Transverse colon (tissue), 4 donors: ENCODE measurements around the gene GLIPR1. TPM values are rescaled to one million over a fixed set of nuclear protein-coding genes. Genes with fewer than 3 reads are reported as not detected.
"Not testable (repeated sequence)": the region's sequence is repeated elsewhere in the genome, so short reads cannot be mapped to it uniquely, and the experiment has no call there.

ENCODE experiments used
- DNase-seq: peaks from one replicate; pipeline ENCODE4 v3.0.0-alpha.2; 2019
- H3K27ac ChIP-seq, 4 donors: fragments of 200-600 bp; sonication (generic); 2 replicates each; pipeline ENCODE4 v1.5.1; 2016 to 2018; ENCODE audit warnings: inconsistent platforms in 4 of 4
- H3K27me3 ChIP-seq: fragments of 200-600 bp; sonication (generic); 2 replicates; pipeline ENCODE4 v1.5.1; 2017; ENCODE audit warnings: inconsistent platforms
- H3K36me3 ChIP-seq, 4 donors: fragments of 200-600 bp; sonication (generic); 2 replicates each; pipeline ENCODE4 v1.5.1; 2017 to 2019; ENCODE audit warnings: inconsistent platforms in 4 of 4
- H3K4me1 ChIP-seq, 4 donors: fragments of 200-600 bp; sonication (generic); 2 replicates each; pipeline ENCODE4 v1.5.1; 2017 to 2020; ENCODE audit warnings: inconsistent platforms in 4 of 4
- H3K4me3 ChIP-seq, 4 donors: fragments of 200-600 bp; sonication (generic); 1 replicate in 1 of 4; 2 replicates in 3 of 4; pipeline versions ENCODE4 v1.5.1 to v1.6.1; 2017 to 2019; ENCODE audit warnings: inconsistent platforms in 4 of 4
- H3K9me3 ChIP-seq, 2 donors: fragments of 200-600 bp; sonication (generic); 2 replicates each; pipeline ENCODE4 v1.5.1; 2017 to 2019; ENCODE audit warnings: inconsistent platforms in 2 of 2
- EP300 ChIP-seq: sonication (generic); formaldehyde crosslinking; IDR thresholded peaks from one replicate; pipeline ENCODE4 v1.6.1; 2017; ENCODE audit warnings: antibody characterized with exemption, low read depth
- POLR2A ChIP-seq: fragments of 450-650 bp; IDR thresholded peaks from one replicate; pipeline ENCODE4 v1.6.1; 2016; ENCODE audit warnings: antibody characterized with exemption, mild to moderate bottlenecking, moderate library complexity
- POLR2AphosphoS5 ChIP-seq, 3 donors: sonication (generic); formaldehyde crosslinking; IDR thresholded peaks; one replicate each; pipeline ENCODE4 v1.6.1; 2016; ENCODE audit warnings: antibody characterized with exemption in 3 of 3
- WGBS, 2 donors: methylation state at CpG; one replicate each; pipeline ENCODE4 v1.1.5; 2018; ENCODE audit warnings: low coverage in 1 of 2; 5-methylcytosine and 5-hydroxymethylcytosine counted together
- in situ Hi-C, 4 donors: fragments of 200-750 bp; cut with MboI; loops; one replicate each; pipeline versions ENCODE4 v1.15.0 to v1.15.1; 2017; ENCODE audit warnings: low sequenced_read_pairs in 3 of 4, low pct_ligation_motif_present in 1 of 4, low pct_unique_long_range_greater_than_20kb in 1 of 4
- intact Hi-C: fragments of 100-400 bp; cut with DNase I; formaldehyde crosslinking; loops from one replicate; pipeline ENCODE4 v1.15.1; 2023; ENCODE audit warnings: low total_unique reads
- total RNA-seq, 4 donors: library from RNA; depleted of rRNA; stranded (reverse); fragments of >200 nt; gene quantifications; one replicate each; pipeline ENCODE4 v1.1.0, GENCODE V29; 2016
- TF ChIP-seq, protein P1 (sequence below), 5 experiments: fragments of 200-600 bp in 3 of 5; fragments of 450-650 bp in 2 of 5; sonication (generic) in 3 of 5; IDR thresholded peaks; 1 replicate in 2 of 5; 2 replicates in 3 of 5; pipeline ENCODE4 v1.5.1; 2016 to 2017; ENCODE audit warnings: antibody characterized with exemption in 5 of 5, inconsistent platforms in 3 of 5, mild to moderate bottlenecking in 2 of 5, moderate library complexity in 1 of 5

Gene GLIPR1
- total RNA-seq, 4 donors from 2014 or later, result 3.3 to 10.6 (median 3.6) TPM

DNA sequence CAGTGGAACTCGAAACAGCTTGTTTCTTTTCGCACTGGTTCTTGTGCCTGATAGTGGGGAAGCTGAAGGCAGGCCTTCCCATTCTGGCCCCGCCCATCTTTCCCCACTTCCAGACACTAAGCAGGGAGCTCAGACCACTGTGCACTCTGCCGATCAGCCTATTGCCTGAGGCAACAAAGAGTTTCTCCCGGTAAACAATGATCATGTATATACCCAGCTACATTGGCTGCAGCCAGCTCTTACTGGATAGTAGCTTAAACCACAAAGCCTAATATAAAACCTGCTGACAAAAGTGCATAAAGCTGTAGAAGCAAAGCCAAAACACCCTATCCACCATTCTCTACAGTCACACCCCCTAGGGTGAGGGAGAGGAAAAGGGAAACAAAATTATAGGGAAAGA is 24.7 kb upstream of the GLIPR1 start:
- intact Hi-C loops (no loop called here), in situ Hi-C loops (no loop called here)
- Histone ChIP-seq H3K27me3 (no peaks in the 10 kb centered on the region), H3K4me1 (no peaks in the 10 kb centered on the region), H3K27ac (no peak overlapping the region), H3K4me3 (no peak overlapping the region), H3K36me3 (no peaks in the 10 kb centered on the region), H3K9me3 (peaks cover 0 to 2% of the 10 kb centered on the region in 2 donors)
- 71 to 81% methylated on average over 3 to 5 of the region's 5 CpGs for WGBS, 2 donors
- TF ChIP-seq, protein P1, sequence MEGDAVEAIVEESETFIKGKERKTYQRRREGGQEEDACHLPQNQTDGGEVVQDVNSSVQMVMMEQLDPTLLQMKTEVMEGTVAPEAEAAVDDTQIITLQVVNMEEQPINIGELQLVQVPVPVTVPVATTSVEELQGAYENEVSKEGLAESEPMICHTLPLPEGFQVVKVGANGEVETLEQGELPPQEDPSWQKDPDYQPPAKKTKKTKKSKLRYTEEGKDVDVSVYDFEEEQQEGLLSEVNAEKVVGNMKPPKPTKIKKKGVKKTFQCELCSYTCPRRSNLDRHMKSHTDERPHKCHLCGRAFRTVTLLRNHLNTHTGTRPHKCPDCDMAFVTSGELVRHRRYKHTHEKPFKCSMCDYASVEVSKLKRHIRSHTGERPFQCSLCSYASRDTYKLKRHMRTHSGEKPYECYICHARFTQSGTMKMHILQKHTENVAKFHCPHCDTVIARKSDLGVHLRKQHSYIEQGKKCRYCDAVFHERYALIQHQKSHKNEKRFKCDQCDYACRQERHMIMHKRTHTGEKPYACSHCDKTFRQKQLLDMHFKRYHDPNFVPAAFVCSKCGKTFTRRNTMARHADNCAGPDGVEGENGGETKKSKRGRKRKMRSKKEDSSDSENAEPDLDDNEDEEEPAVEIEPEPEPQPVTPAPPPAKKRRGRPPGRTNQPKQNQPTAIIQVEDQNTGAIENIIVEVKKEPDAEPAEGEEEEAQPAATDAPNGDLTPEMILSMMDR (IDR thresholded peaks at IDR 0.05), result no peak
- TF ChIP-seq EP300 (no peak), POLR2AphosphoS5 (IDR thresholded peaks at IDR 0.05) (no peak), POLR2A (no peak)
- no peak for DNase-seq

- DNase-seq, result no peak
- WGBS, 2 donors, result 39 to 50% methylated on average over 1 of the region's 1 CpG
- Histone ChIP-seq H3K27ac (no peak overlapping the region), H3K4me3 (no peak overlapping the region), H3K36me3 (no peaks in the 10 kb centered on the region), H3K27me3 (no peaks in the 10 kb centered on the region), H3K4me1 (no peaks in the 10 kb centered on the region), H3K9me3 (peaks cover 0 to 2% of the 10 kb centered on the region in 2 donors)
- TF ChIP-seq POLR2A (no peak), POLR2AphosphoS5 (IDR thresholded peaks at IDR 0.05) (no peak), EP300 (no peak)
- TF ChIP-seq, protein P1 (IDR thresholded peaks at IDR 0.05), result no peak
- in situ Hi-C loops, result no loop called here
- intact Hi-C loops, result no loop called here
These were observed 23.4 kb upstream of the GLIPR1 start for GRCh38 chr12:75457191-75457590.

- intact Hi-C loops, H3K4me1 ChIP-seq: not testable (repeated sequence)
- WGBS, 2 donors, result 70 to 78% methylated on average over 9 of the region's 9 CpGs
These were observed 22.7 kb upstream of the GLIPR1 start for GRCh38 chr12:75457866-75458265.

DNA sequence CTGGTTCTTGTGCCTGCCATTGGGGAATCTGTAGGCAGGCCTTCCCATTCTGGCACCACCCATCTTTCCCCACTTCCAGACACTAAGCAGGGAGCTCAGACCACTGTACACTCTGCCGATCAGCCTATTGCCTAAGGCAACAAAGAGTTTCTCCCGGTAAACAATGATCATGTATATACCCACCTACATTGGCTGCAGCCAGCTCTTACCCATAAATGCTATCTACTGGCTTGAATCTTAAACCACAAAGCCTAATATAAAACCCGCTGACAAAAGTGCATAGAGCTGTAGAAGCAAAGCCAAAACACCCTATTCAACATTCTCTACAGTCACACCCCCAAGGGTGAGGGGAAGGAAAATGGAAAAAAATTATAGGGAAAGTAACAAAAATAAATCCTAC is 20.8 kb upstream of the GLIPR1 start:
- no peaks in the 10 kb centered on the region for H3K36me3 ChIP-seq
- H3K27ac ChIP-seq, result no peak overlapping the region
- intact Hi-C loops (no loop called here), in situ Hi-C loops (no loop called here)
- H3K4me1 ChIP-seq, result no peaks in the 10 kb centered on the region
- no peak for TF ChIP-seq POLR2AphosphoS5 (IDR thresholded peaks at IDR 0.05)
- no peak for TF ChIP-seq EP300
- TF ChIP-seq, protein P1 (IDR thresholded peaks at IDR 0.05), result no peak
- no peak for TF ChIP-seq POLR2A
- H3K27me3 ChIP-seq, result no peaks in the 10 kb centered on the region
- H3K4me3 ChIP-seq, result no peak overlapping the region
- H3K9me3 ChIP-seq, result peaks cover 0 to 2% of the 10 kb centered on the region in 2 donors
- DNase-seq, result no peak
- 78 to 86% methylated on average over 1 to 3 of the region's 3 CpGs for WGBS, 2 donors

More at GRCh38 chr12:75457866-75458265, 22.7 kb upstream of the GLIPR1 start:
- in situ Hi-C loops, H3K9me3 ChIP-seq, H3K27me3 ChIP-seq, H3K27ac ChIP-seq, H3K4me3 ChIP-seq, DNase-seq, H3K36me3 ChIP-seq: not testable (repeated sequence)

GRCh38 chr12:75460204-75460603 is 20.4 kb upstream of the GLIPR1 start:
- no peak for DNase-seq
- in situ Hi-C loops, result no loop called here
- TF ChIP-seq POLR2A (no peak), EP300 (no peak), POLR2AphosphoS5 (IDR thresholded peaks at IDR 0.05) (no peak)
- TF ChIP-seq, protein P1 (IDR thresholded peaks at IDR 0.05), result no peak
- H3K4me3 ChIP-seq, result no peak overlapping the region
- no peak overlapping the region for H3K27ac ChIP-seq
- intact Hi-C loops, result no loop called here
- H3K36me3 ChIP-seq, result no peaks in the 10 kb centered on the region
- no peaks in the 10 kb centered on the region for H3K27me3 ChIP-seq
- no peaks in the 10 kb centered on the region for H3K4me1 ChIP-seq
- peaks cover 0 to 2% of the 10 kb centered on the region in 2 donors for H3K9me3 ChIP-seq
